Natural killer cell (primary cell): ENCODE measurements around the gene UFM1. TPM values are rescaled to one million over a fixed set of nuclear protein-coding genes. Genes with fewer than 3 reads are reported as not detected.

Experiments used
- ATAC-seq, 3 donors: fragments of 150-1000 bp in 2 of 3; fragments of 200-7000 bp in 1 of 3; cut with Tn5 transposase; 1 replicate in 1 of 3; 2 replicates in 2 of 3; pipeline ENCODE4 v1.10.0; 2021; ENCODE audit warnings: mild to moderate bottlenecking in 2 of 3, moderate library complexity in 2 of 3
- DNase-seq, 2 donors: peaks; one replicate each; pipeline versions ENCODE4 v3.0.0 to v3.0.0-alpha.2; 2013 to 2021; ENCODE audit warnings: mixed read lengths in 1 of 2
- H3K27ac ChIP-seq: one replicate; pipeline ENCODE4 v1.5.1; 2013; ENCODE audit warnings: mild to moderate bottlenecking, low read length
- H3K27me3 ChIP-seq: one replicate; pipeline ENCODE4 v1.6.1; 2013; ENCODE audit warnings: low read length; ENCODE audit not compliant: control insufficient read depth, insufficient read depth
- H3K36me3 ChIP-seq: one replicate; pipeline ENCODE4 v1.6.1; 2013; ENCODE audit warnings: low read length; ENCODE audit not compliant: control insufficient read depth, insufficient read depth
- H3K4me1 ChIP-seq: one replicate; pipeline ENCODE4 v1.6.1; 2013; ENCODE audit warnings: low read length; ENCODE audit not compliant: control insufficient read depth, insufficient read depth
- H3K4me3 ChIP-seq: one replicate; pipeline ENCODE4 v1.5.1; 2013; ENCODE audit warnings: low read length
- H3K9me3 ChIP-seq: one replicate; pipeline ENCODE4 v1.6.1; 2013; ENCODE audit warnings: low read length; ENCODE audit not compliant: control insufficient read depth, insufficient read depth
- H3K27ac Mint-ChIP-seq, 2 donors: one replicate each; pipeline ENCODE4 v1.8.0; 2022; ENCODE audit warnings: mild to moderate bottlenecking in 2 of 2, mixed read lengths in 2 of 2, moderate library complexity in 1 of 2
- H3K27me3 Mint-ChIP-seq, 2 donors: one replicate each; pipeline ENCODE4 v1.8.0; 2022; ENCODE audit warnings: low read depth in 2 of 2, mixed read lengths in 2 of 2
- H3K36me3 Mint-ChIP-seq: one replicate; pipeline ENCODE4 v1.8.0; 2022; ENCODE audit warnings: mixed read lengths
- H3K4me1 Mint-ChIP-seq, 2 donors: one replicate each; pipeline ENCODE4 v1.8.0; 2022; ENCODE audit warnings: mixed read lengths in 2 of 2
- H3K4me3 Mint-ChIP-seq: one replicate; pipeline ENCODE4 v1.8.0; 2022; ENCODE audit warnings: mild to moderate bottlenecking, moderate library complexity, mixed read lengths
- H3K9me3 Mint-ChIP-seq, 2 donors: one replicate each; pipeline ENCODE4 v1.8.0; 2022; ENCODE audit warnings: mixed read lengths in 2 of 2
- CTCF ChIP-seq: fragments of 200-600 bp; IDR thresholded peaks from one replicate; pipeline ENCODE4 v1.8.0; 2022; ENCODE audit warnings: antibody characterized with exemption
- WGBS: methylation state at CpG from one replicate; pipeline ENCODE4 v1.1.7; 2013; ENCODE audit warnings: missing lambda C conversion rate; ENCODE audit not compliant: insufficient coverage; 5-methylcytosine and 5-hydroxymethylcytosine counted together
- intact Hi-C: fragments of 100-400 bp; cut with micrococcal nuclease; formaldehyde crosslinking; loops from one replicate; pipeline ENCODE4 v1.14.2; 2022
- total RNA-seq, 4 donors: library from RNA; stranded (reverse); fragments of 120-200 nt in 1 of 4; gene quantifications; one replicate each; pipeline versions ENCODE4 v1.2.3 to v1.2.4, GENCODE V29; 2013 to 2022

UFM1 gene
- total RNA-seq, 3 donors from 2014 or later (not counting 1 experiment from before 2014, with no cell fraction given) = 76.3 to 84.3 (median 84.1) TPM

GRCh38 chr13:38409771-38410170, 60.1 kb downstream of the UFM1 start:
- Mint-ChIP-seq H3K27ac (no peak overlapping the region), H3K4me1 (no peaks in the 10 kb centered on the region), H3K9me3 (peaks cover 3% of the 10 kb centered on the region in 2 donors), H3K36me3 (no peaks in the 10 kb centered on the region), H3K27me3 (no peaks in the 10 kb centered on the region), H3K4me3 (no peak overlapping the region)
- Histone ChIP-seq H3K9me3 (no peaks in the 10 kb centered on the region), H3K36me3 (no peaks in the 10 kb centered on the region), H3K4me3 (no peak overlapping the region), H3K27ac (no peak overlapping the region), H3K4me1 (no peaks in the 10 kb centered on the region), H3K27me3 (no peaks in the 10 kb centered on the region)
- no peak for DNase-seq
- 100% methylated on average over 1 of the region's 2 CpGs for WGBS
- intact Hi-C loops = no loop called here
- TF ChIP-seq CTCF = no peak
- ATAC-seq = no peak

GRCh38 chr13:38412266-38412665, 62.6 kb downstream of the UFM1 start:
- no peaks in the 10 kb centered on the region for H3K27me3 Mint-ChIP-seq
- H3K4me1 Mint-ChIP-seq = no peaks in the 10 kb centered on the region
- DNase-seq (no peak), ATAC-seq (no peak)
- 80% methylated on average over 1 of the region's 1 CpG for WGBS
- H3K36me3 Mint-ChIP-seq = no peaks in the 10 kb centered on the region
- Histone ChIP-seq H3K27ac (no peak overlapping the region), H3K4me3 (no peak overlapping the region), H3K9me3 (no peaks in the 10 kb centered on the region), H3K27me3 (no peaks in the 10 kb centered on the region), H3K36me3 (no peaks in the 10 kb centered on the region), H3K4me1 (no peaks in the 10 kb centered on the region)
- no peak overlapping the region for H3K27ac Mint-ChIP-seq
- no peak for TF ChIP-seq CTCF
- no peak overlapping the region for H3K4me3 Mint-ChIP-seq
- H3K9me3 Mint-ChIP-seq = no peaks in the 10 kb centered on the region
- intact Hi-C loops = no loop called here
